Keratinocyte (primary cell): Measurements from ENCODE around the gene NEK2. TPM values are rescaled to one million over a fixed set of nuclear protein-coding genes. Genes with fewer than 3 reads are reported as not detected.

ENCODE experiments used
- DNase-seq: peaks from one replicate; pipeline ENCODE4 v3.0.0-alpha.2; 2011; ENCODE audit warnings: low read depth, missing footprints, low spot score
- FAIRE-seq: peaks from 2 replicates; lab custom pipeline; 2011; peaks lifted over from hg19 to GRCh38; lab: Jason Lieb, UNC
- H2AFZ ChIP-seq: 2 replicates; pipeline ENCODE4 v1.6.0; 2012; ENCODE audit warnings: low read length, control low read depth, inconsistent platforms; ENCODE audit not compliant: control insufficient read depth
- H3K27ac ChIP-seq: 2 replicates; pipeline ENCODE4 v1.5.1; 2011; ENCODE audit warnings: low read length; ENCODE audit not compliant: control insufficient read depth, insufficient read depth
- H3K27me3 ChIP-seq: 3 replicates; pipeline ENCODE4 v1.6.0; 2011; ENCODE audit warnings: low read length; ENCODE audit not compliant: control insufficient read depth, insufficient read depth; ENCODE audit errors: extremely low read depth
- H3K36me3 ChIP-seq, 2 experiments: 2 replicates in 1 of 2; 3 replicates in 1 of 2; pipeline ENCODE4 v1.5.1; 2011; ENCODE audit warnings: low read length in 2 of 2, mild to moderate bottlenecking in 1 of 2; ENCODE audit not compliant: control insufficient read depth in 2 of 2, insufficient read depth in 2 of 2; ENCODE audit errors: extremely low read depth in 1 of 2
- H3K4me1 ChIP-seq: 3 replicates; pipeline ENCODE4 v1.5.1; 2011; ENCODE audit warnings: low read length; ENCODE audit not compliant: control insufficient read depth, insufficient read depth; ENCODE audit errors: extremely low read depth
- H3K4me2 ChIP-seq: 3 replicates; pipeline ENCODE4 v1.6.0; 2011; ENCODE audit warnings: low read depth, low read length; ENCODE audit not compliant: control insufficient read depth, insufficient read depth; ENCODE audit errors: extremely low read depth
- H3K4me3 ChIP-seq, 3 experiments: fragments of 200-600 bp in 1 of 3; sonication (generic) in 1 of 3; 2 replicates in 2 of 3; 3 replicates in 1 of 3; pipeline ENCODE4 v1.5.1; 2011 to 2016; ENCODE audit warnings: low read length in 3 of 3, mild to moderate bottlenecking in 3 of 3, control low read depth in 2 of 3, inconsistent platforms in 1 of 3, low read depth in 1 of 3, mixed read lengths in 1 of 3, mixed run types in 1 of 3, moderate library complexity in 1 of 3; ENCODE audit not compliant: control insufficient read depth in 2 of 3, insufficient read depth in 2 of 3; ENCODE audit errors: extremely low read depth in 1 of 3
- H3K79me2 ChIP-seq: 2 replicates; pipeline ENCODE4 v1.6.0; 2012; ENCODE audit warnings: low read length; ENCODE audit not compliant: control insufficient read depth, insufficient read depth
- H3K9ac ChIP-seq: 3 replicates; pipeline ENCODE4 v1.6.0; 2011; ENCODE audit warnings: low read length; ENCODE audit not compliant: control insufficient read depth, insufficient read depth; ENCODE audit errors: extremely low read depth
- H3K9me1 ChIP-seq: 3 replicates; pipeline ENCODE4 v1.6.0; 2011; ENCODE audit warnings: low read length; ENCODE audit not compliant: control insufficient read depth, insufficient read depth; ENCODE audit errors: extremely low read depth
- H3K9me3 ChIP-seq: 2 replicates; pipeline ENCODE4 v1.5.1; 2012; ENCODE audit warnings: low read depth, low read length; ENCODE audit not compliant: control insufficient read depth
- H4K20me1 ChIP-seq: 3 replicates; pipeline ENCODE4 v1.6.0; 2011; ENCODE audit warnings: low read length; ENCODE audit not compliant: control insufficient read depth, insufficient read depth; ENCODE audit errors: extremely low read depth
- EZH2 ChIP-seq: IDR thresholded peaks from one replicate; pipeline ENCODE4 v1.6.1; 2012; ENCODE audit warnings: inconsistent platforms, mild to moderate bottlenecking, low read length, moderate library complexity
- dilution Hi-C: fragments of 300-500 bp; cut with MboI; formaldehyde crosslinking; loops from one replicate; pipeline ENCODE4 v1.7.0; 2020; ENCODE audit warnings: low sequenced_read_pairs; ENCODE audit not compliant: extremely low pct_ligation_motif_present
- polyA plus RNA-seq, 5 experiments: library from polyadenylated mRNA; depleted of rRNA in 3 of 5; stranded (reverse) in 3 of 5; stranded (forward) in 1 of 5; unstranded in 1 of 5; fragments of >200 nt; gene quantifications; 1 replicate in 1 of 5; 2 replicates in 3 of 5; 3 replicates in 1 of 5; pipeline versions ENCODE4 v1.2.1 to v1.2.3, GENCODE V29; 2011 to 2012; ENCODE audit warnings: missing spikeins in 2 of 5, low read depth in 1 of 5, low replicate concordance in 1 of 5
- TF ChIP-seq, protein P1 (sequence below), 3 experiments: IDR thresholded peaks in 1 of 3; conservative IDR thresholded peaks in 1 of 3; optimal IDR thresholded peaks in 1 of 3; 2 replicates in 2 of 3; 3 replicates in 1 of 3; pipeline versions ENCODE3 to v1.5.1; 2011; ENCODE audit warnings: low read length in 3 of 3, mild to moderate bottlenecking in 3 of 3, moderate library complexity in 2 of 3, control low read depth in 1 of 3, inconsistent platforms in 1 of 3; ENCODE audit not compliant: insufficient read depth in 2 of 3; ENCODE audit errors: extremely low read depth in 1 of 3

NEK2 gene
- polyA plus RNA-seq, 1 donor (not counting 4 experiments of a cell fraction or from before 2014, with no cell fraction given) = 10.8 TPM

DNA sequence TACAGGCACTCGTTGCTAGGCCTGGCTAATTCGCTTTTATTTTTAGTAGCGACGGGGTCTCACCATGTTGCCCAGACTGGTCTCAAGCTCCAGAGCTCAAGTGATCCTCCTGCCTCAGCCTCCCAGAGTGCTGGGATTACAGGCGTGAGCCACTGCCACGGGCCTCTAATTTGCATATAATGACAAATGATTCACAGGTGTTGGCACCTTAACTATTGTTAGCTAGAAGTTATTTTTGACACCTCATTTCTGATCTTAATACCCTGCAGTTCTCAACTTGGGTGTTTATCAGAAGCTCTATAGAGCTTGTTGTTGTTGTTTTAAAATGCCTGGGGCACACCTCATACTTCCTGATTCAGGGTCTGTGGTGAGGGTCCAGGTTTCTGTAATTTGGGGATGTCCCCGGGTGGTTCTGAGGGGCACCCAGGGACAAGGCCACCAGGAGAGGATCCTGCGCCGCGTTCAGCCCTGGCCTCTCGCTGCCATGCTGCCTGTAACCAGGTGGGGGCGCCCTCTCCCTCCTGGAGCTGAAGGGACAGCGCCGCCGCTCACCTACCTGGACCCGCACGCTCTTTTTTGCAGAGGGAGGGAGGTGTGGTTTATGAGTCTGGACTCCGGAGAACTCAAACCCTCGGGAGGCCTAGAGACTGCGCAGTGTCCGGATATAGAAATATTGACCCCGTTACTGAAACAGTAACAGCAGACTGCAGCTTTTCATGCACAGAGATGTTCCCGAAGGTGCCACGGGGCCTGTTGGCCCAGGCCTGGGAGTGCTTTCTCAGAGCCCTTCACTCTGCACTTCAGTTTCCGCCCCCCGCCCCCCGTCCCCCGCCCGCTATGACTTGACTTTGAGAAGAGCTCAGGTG lies 23.0 kb upstream of the NEK2 start:
- dilution Hi-C loops = no loop called here
- no peak overlapping the region for H3K27ac ChIP-seq
- TF ChIP-seq EZH2 = no peak
- TF ChIP-seq, protein P1, sequence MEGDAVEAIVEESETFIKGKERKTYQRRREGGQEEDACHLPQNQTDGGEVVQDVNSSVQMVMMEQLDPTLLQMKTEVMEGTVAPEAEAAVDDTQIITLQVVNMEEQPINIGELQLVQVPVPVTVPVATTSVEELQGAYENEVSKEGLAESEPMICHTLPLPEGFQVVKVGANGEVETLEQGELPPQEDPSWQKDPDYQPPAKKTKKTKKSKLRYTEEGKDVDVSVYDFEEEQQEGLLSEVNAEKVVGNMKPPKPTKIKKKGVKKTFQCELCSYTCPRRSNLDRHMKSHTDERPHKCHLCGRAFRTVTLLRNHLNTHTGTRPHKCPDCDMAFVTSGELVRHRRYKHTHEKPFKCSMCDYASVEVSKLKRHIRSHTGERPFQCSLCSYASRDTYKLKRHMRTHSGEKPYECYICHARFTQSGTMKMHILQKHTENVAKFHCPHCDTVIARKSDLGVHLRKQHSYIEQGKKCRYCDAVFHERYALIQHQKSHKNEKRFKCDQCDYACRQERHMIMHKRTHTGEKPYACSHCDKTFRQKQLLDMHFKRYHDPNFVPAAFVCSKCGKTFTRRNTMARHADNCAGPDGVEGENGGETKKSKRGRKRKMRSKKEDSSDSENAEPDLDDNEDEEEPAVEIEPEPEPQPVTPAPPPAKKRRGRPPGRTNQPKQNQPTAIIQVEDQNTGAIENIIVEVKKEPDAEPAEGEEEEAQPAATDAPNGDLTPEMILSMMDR (optimal IDR thresholded peaks at IDR 0.05 in 1 of 3, IDR thresholded peaks at IDR 0.05 in 1 of 3, conservative IDR thresholded peaks at IDR 0.05 in 1 of 3; ENCODE audit: extremely low read depth in 1 of 3, insufficient read depth in 2 of 3, low read length in 3 of 3) = peak; percentile 97 to 100 (median 99)
- no peaks in the 10 kb centered on the region for H3K27me3 ChIP-seq
- H3K9me1 ChIP-seq = no peaks in the 10 kb centered on the region
- no peaks in the 10 kb centered on the region for H4K20me1 ChIP-seq
- H3K36me3 ChIP-seq = no peaks in the 10 kb centered on the region
- H3K4me1 ChIP-seq = peaks cover 22% of the 10 kb centered on the region
- no peaks in the 10 kb centered on the region for H3K79me2 ChIP-seq
- no peak overlapping the region for H3K9ac ChIP-seq
- no peak for DNase-seq
- no peaks in the 10 kb centered on the region for H3K9me3 ChIP-seq
- H3K4me3 ChIP-seq = no peak overlapping the region
- peak overlapping the region; percentile 57 for H2AFZ ChIP-seq
- no peak for FAIRE-seq
- H3K4me2 ChIP-seq = peak overlapping the region; percentile 57

DNA sequence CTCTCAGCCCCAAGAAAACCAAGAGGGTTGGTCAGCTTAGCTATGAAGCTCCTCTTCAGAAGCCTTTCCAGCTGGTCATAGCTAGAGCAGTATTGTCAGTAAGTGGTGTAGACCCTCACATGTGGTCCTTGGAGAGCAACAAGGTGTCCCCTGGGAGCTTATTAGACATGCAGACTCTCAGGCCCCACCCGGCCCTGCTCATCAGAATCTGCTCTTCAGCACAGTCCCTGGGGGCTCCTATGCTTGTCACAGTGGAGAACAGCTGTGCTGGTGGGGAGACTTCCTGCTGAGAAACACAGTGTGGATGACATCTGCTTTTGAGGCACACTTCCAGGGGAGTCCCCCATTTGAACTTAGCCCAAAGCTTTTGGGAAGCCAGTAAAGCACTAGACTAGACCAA lies 21.9 kb upstream of the NEK2 start:
- no peak for TF ChIP-seq EZH2
- TF ChIP-seq, protein P1 (optimal IDR thresholded peaks at IDR 0.05 in 1 of 3, IDR thresholded peaks at IDR 0.05 in 1 of 3, conservative IDR thresholded peaks at IDR 0.05 in 1 of 3; ENCODE audit: extremely low read depth in 1 of 3, insufficient read depth in 2 of 3, low read length in 3 of 3) = no peak
- FAIRE-seq = no peak
- Histone ChIP-seq H3K27ac (no peak overlapping the region), H3K9ac (no peak overlapping the region), H4K20me1 (no peaks in the 10 kb centered on the region), H3K9me1 (no peaks in the 10 kb centered on the region), H3K4me2 (no peak overlapping the region), H3K4me3 (no peak overlapping the region), H3K4me1 (peaks cover 21% of the 10 kb centered on the region), H3K27me3 (no peaks in the 10 kb centered on the region), H3K79me2 (no peaks in the 10 kb centered on the region), H2AFZ (no peak overlapping the region), H3K36me3 (no peaks in the 10 kb centered on the region), H3K9me3 (no peaks in the 10 kb centered on the region)
- dilution Hi-C loops = no loop called here
- no peak for DNase-seq
